ENCODE data around the gene PXMP4.

PXMP4 gene

DNA sequence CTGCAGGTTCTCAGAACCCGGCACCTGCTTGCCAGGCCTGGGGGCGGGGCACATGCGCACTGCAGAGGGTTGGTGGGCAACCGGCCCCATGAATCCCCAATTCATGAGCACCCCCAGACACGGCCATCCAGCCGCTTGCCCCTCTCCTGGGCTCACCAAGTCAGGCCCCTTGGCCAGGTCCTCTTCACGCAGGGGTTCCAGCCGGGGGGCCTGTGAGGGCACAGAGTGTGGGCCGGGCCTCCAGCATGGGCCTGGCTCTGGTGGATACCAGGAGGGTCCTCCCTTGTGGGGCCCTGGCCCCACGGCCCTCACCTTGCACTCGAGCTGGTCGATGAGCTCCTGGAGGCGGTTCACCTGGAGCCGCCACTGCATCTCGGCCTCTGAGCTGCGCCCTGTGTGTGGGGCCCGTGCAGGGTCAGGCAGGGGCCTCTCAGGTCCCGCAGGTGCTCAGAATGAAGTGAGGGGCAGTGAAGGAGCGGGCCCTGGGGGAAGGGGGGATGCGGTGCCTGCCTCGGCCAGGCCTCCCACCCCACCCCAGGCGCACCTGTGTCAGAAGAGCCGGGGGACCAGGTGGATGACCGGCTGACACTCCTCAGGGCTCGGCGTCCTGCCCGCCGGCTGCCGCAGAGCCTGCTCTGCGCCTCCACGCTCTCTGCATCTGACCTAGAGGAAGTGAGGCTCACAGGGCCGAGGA is 60.6 kb downstream of the PXMP4 start:
- no peaks in the 10 kb centered on the region for H3K9me3 Mint-ChIP-seq
- H3K36me3 Mint-ChIP-seq = peaks cover 4% of the 10 kb centered on the region
- DNase-seq = no peak
- no peak overlapping the region for H3K4me3 Mint-ChIP-seq
- peaks cover 20% of the 10 kb centered on the region for H3K4me1 Mint-ChIP-seq
- H3K27ac Mint-ChIP-seq = no peak overlapping the region
- CTCF ChIA-PET = no interaction called here
- no peaks in the 10 kb centered on the region for H3K27me3 Mint-ChIP-seq

GRCh38 chr20:33658929-33659328 is 61.2 kb downstream of the PXMP4 start:
- CTCF ChIA-PET = no interaction called here

GRCh38 chr20:33658510-33658909 is 61.6 kb downstream of the PXMP4 start:
- no peaks in the 10 kb centered on the region for H3K9me3 Mint-ChIP-seq
- H3K36me3 Mint-ChIP-seq = peaks cover 4% of the 10 kb centered on the region
- no peak for DNase-seq
- H3K27me3 Mint-ChIP-seq = peaks cover under 1% of the 10 kb centered on the region
- CTCF ChIA-PET = no interaction called here
- H3K4me3 Mint-ChIP-seq = no peak overlapping the region
- peaks cover 14% of the 10 kb centered on the region for H3K4me1 Mint-ChIP-seq
- H3K27ac Mint-ChIP-seq = no peak overlapping the region

More at GRCh38 chr20:33658929-33659328, 61.2 kb downstream of the PXMP4 start:
- Mint-ChIP-seq H3K4me3 (no peak overlapping the region), H3K9me3 (no peaks in the 10 kb centered on the region), H3K27ac (peak overlapping the region; percentile 62), H3K36me3 (peaks cover 4% of the 10 kb centered on the region), H3K4me1 (peaks cover 16% of the 10 kb centered on the region), H3K27me3 (no peaks in the 10 kb centered on the region)
- DNase-seq = no peak

DNA sequence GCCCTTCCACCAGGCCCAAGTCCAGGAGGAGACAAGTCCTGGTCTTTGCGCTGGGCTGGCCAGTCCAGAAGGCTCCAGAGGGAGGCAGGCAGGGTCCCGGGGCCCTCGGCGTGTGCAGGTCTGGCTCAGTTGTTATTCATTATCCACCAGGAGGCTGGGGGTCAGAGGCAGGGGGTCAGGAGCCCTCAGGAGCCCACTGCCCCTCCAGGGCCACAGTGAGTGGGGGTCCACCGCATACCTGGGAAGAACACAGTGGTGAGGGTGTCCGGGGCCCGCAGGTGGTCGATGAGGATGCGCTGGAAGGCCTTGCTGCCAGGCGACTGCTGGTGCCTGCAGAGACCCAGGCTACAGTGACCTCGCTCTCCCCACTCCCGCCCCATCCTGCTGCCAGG is 62.4 kb downstream of the PXMP4 start:
- CTCF ChIA-PET = no interaction called here

GRCh38 chr20:33656783-33657703 is 63.1 kb downstream of the PXMP4 start:
- Mint-ChIP-seq H3K4me3 (no peak overlapping the region), H3K36me3 (peaks cover 4% of the 10 kb centered on the region), H3K9me3 (no peaks in the 10 kb centered on the region), H3K27me3 (peaks cover 5% of the 10 kb centered on the region), H3K4me1 (peaks cover 9% of the 10 kb centered on the region), H3K27ac (no peak overlapping the region)
- no peak for DNase-seq
- CTCF ChIA-PET = interaction anchor here (3.9 kb wide), 1 partner anchor 10 kb away, joined by 22 read pairs; the partner anchor contains the start of gene ACTL10

More for the DNA sequence above, 62.4 kb downstream of the PXMP4 start:
- peaks cover 5% of the 10 kb centered on the region for H3K27me3 Mint-ChIP-seq
- H3K4me3 Mint-ChIP-seq = no peak overlapping the region
- H3K36me3 Mint-ChIP-seq = peaks cover 4% of the 10 kb centered on the region
- no peaks in the 10 kb centered on the region for H3K9me3 Mint-ChIP-seq
- H3K27ac Mint-ChIP-seq = no peak overlapping the region
- peaks cover 15% of the 10 kb centered on the region for H3K4me1 Mint-ChIP-seq
- DNase-seq = no peak

- Mint-ChIP-seq H3K4me3 (no peak overlapping the region), H3K36me3 (peaks cover 4% of the 10 kb centered on the region), H3K4me1 (peaks cover 7% of the 10 kb centered on the region), H3K27ac (peak overlapping the region; percentile 28), H3K9me3 (no peaks in the 10 kb centered on the region), H3K27me3 (peaks cover 5% of the 10 kb centered on the region)
- DNase-seq = no peak
- CTCF ChIA-PET = interaction anchor here (1.1 to 3.9 kb wide), 2 partner anchors 11 to 256 kb away, joined by 3 to 22 read pairs; partner anchors contain the start of gene ACTL10
These were observed 63.9 kb downstream of the PXMP4 start for GRCh38 chr20:33656010-33656782.

DNA sequence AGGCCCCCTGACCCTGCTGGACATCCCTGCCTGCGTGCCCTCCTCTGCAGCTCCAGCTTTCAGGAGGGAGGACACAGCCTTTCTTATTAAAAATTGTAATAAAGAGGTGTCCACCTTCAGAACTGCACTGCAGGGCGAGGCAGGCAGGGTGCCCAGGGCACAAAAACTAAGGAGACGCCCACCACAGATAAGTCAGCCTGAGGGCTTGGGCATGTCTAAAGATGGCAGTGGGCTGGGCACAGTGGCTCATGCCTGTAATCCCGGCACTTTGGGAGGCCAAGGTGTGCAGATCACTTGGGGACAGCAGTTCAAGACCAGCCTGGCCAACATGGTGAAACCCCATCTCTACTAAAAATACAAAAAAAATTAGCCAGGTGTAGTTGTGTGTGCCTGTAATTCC is 64.9 kb downstream of the PXMP4 start:
- CTCF ChIA-PET = interaction anchor here (1.1 to 3.9 kb wide), 3 partner anchors 12 to 255 kb away, joined by 3 to 22 read pairs (median 10); partner anchors contain the start of gene ACTL10
- no peak overlapping the region for H3K4me3 Mint-ChIP-seq

DNA sequence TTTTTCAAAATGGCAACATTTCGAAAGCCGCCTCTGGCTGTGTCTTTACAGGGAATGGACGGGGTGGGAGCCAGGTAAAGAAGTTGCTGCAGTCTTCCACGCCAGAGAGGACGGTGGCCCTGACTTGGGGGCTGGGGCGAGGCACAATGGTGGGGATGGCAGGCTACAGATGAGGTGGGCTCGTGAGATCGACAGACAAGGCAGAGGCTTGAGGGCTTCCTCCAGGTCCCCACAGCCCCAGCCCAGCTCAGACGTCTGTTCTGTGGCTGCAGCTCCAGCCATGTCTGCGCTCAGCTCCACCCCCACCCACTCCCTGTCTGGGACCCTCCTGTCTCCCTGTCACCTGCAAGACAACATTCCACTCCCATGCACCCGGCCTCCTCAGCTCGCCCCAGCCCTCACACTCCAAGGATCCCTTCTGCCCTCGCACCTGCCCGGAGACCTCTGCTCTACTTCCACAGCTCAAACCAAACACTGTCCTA is 65.4 kb downstream of the PXMP4 start:
- H3K4me3 Mint-ChIP-seq = no peak overlapping the region
- peaks cover 7% of the 10 kb centered on the region for H3K4me1 Mint-ChIP-seq
- CTCF ChIA-PET = interaction anchor here (2.0 to 3.9 kb wide), 3 partner anchors 12 to 197 kb away, joined by 7 to 22 read pairs (median 10); partner anchors contain the start of gene ACTL10
- no peak for DNase-seq
- peaks cover 5% of the 10 kb centered on the region for H3K27me3 Mint-ChIP-seq
- H3K9me3 Mint-ChIP-seq = no peaks in the 10 kb centered on the region
- H3K27ac Mint-ChIP-seq = no peak overlapping the region
- H3K36me3 Mint-ChIP-seq = peaks cover 4% of the 10 kb centered on the region

More for the DNA sequence above, 64.9 kb downstream of the PXMP4 start:
- H3K4me1 Mint-ChIP-seq = peaks cover 7% of the 10 kb centered on the region
- no peaks in the 10 kb centered on the region for H3K9me3 Mint-ChIP-seq
- H3K27ac Mint-ChIP-seq = no peak overlapping the region
- DNase-seq = no peak
- peaks cover 5% of the 10 kb centered on the region for H3K27me3 Mint-ChIP-seq
- peaks cover 4% of the 10 kb centered on the region for H3K36me3 Mint-ChIP-seq

GRCh38 chr20:33653900-33654596 is 66.1 kb downstream of the PXMP4 start:
- H3K36me3 Mint-ChIP-seq = peaks cover 3% of the 10 kb centered on the region
- CTCF ChIA-PET = interaction anchor here (0.7 to 3.9 kb wide), 6 partner anchors 8 to 200 kb away, joined by 3 to 22 read pairs (median 6); partner anchors contain the start of genes ACTL10 and C20orf144
- peaks cover 5% of the 10 kb centered on the region for H3K27me3 Mint-ChIP-seq
- no peak overlapping the region for H3K27ac Mint-ChIP-seq
- no peaks in the 10 kb centered on the region for H3K9me3 Mint-ChIP-seq
- no peak for DNase-seq
- no peak overlapping the region for H3K4me3 Mint-ChIP-seq
- peaks cover 7% of the 10 kb centered on the region for H3K4me1 Mint-ChIP-seq

- Mint-ChIP-seq H3K9me3 (no peaks in the 10 kb centered on the region), H3K27ac (no peak overlapping the region), H3K36me3 (no peaks in the 10 kb centered on the region), H3K27me3 (peaks cover 5% of the 10 kb centered on the region), H3K4me3 (no peak overlapping the region), H3K4me1 (peaks cover 7% of the 10 kb centered on the region)
- CTCF ChIA-PET = interaction anchor here (0.7 to 3.9 kb wide), 7 partner anchors 9 to 199 kb away, joined by 3 to 22 read pairs (median 6); partner anchors contain the start of genes ACTL10 and C20orf144
- DNase-seq = peak; percentile 64
These were observed 66.8 kb downstream of the PXMP4 start for GRCh38 chr20:33653218-33653899.
